HepG2 (cell line): ENCODE measurements around the gene LANCL2.
"Not testable (repeated sequence)": the region's sequence is repeated elsewhere in the genome, so short reads cannot be mapped to it uniquely, and the experiment has no call there.

Experiments
- SIN3A ChIP-seq: IDR thresholded peaks from 2 replicates; pipeline ENCODE4 v1.6.1; 2011; ENCODE audit warnings: low read depth, mild to moderate bottlenecking, control low read depth, low read length, borderline replicate concordance
- TAF15 ChIP-seq: fragments of 200-400 bp; formaldehyde crosslinking; IDR thresholded peaks from one replicate; pipeline ENCODE4 v1.6.1; 2018; ENCODE audit warnings: mild to moderate bottlenecking, low read depth, low read length; ENCODE audit not compliant: poor library complexity, severe bottlenecking
- TCF7 ChIP-seq: sonication (generic); IDR thresholded peaks from 2 replicates; pipeline ENCODE4 v1.6.1; 2016; ENCODE audit warnings: antibody characterized with exemption, low read depth
- TP53 ChIP-seq: sonication (generic); formaldehyde crosslinking; conservative IDR thresholded peaks from 2 replicates; pipeline ENCODE4 v1.4.0; 2020; ENCODE audit warnings: missing genetic modification reagents
- ZNF776 ChIP-seq: sonication (generic); formaldehyde crosslinking; IDR thresholded peaks from 2 replicates; pipeline ENCODE4 v1.4.0; 2020; ENCODE audit warnings: mild to moderate bottlenecking, missing genetic modification reagents
- TF ChIP-seq, protein P1 (sequence below): sonication (generic); formaldehyde crosslinking; IDR thresholded peaks from 2 replicates; pipeline ENCODE4 v1.4.0; 2020; ENCODE audit warnings: missing genetic modification reagents

DNA sequence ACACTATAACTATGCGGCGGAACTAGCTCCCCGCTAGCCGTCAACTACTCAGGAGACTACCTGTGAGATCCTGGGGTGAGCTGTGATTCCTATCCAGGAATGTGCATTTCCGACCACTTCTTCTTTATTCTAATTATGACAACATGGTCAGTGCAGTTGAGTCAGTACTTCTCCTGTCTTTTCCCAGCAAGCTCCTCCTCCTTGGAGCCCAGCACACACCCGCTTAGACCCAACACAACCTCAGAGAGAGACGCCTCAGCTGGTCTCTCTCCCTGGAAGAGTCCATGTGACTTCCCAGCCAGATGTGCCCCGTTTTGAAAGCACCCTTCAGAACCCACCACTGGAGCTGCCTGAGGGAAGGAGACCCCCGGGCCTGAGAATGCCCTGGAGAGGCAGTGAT is 106.5 kb downstream of the LANCL2 start:
- not testable (repeated sequence) for TF ChIP-seq SIN3A; ZNF776 (CRISPR knock-in tag); TAF15; TP53; TCF7
- TF ChIP-seq, protein P1, sequence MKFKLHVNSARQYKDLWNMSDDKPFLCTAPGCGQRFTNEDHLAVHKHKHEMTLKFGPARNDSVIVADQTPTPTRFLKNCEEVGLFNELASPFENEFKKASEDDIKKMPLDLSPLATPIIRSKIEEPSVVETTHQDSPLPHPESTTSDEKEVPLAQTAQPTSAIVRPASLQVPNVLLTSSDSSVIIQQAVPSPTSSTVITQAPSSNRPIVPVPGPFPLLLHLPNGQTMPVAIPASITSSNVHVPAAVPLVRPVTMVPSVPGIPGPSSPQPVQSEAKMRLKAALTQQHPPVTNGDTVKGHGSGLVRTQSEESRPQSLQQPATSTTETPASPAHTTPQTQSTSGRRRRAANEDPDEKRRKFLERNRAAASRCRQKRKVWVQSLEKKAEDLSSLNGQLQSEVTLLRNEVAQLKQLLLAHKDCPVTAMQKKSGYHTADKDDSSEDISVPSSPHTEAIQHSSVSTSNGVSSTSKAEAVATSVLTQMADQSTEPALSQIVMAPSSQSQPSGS, result not testable (repeated sequence)
